ENCODE data around the gene BRD3OS. TPM values are rescaled to one million over a fixed set of nuclear protein-coding genes. Genes with fewer than 3 reads are reported as not detected.

Gene BRD3OS
- total and polyA plus RNA-seq, 10 of the 15 experiments (the other 5 are each of a cell fraction or from before 2014, with no cell fraction given) = 2.1 to 13.7 (median 10.7) TPM

DNA sequence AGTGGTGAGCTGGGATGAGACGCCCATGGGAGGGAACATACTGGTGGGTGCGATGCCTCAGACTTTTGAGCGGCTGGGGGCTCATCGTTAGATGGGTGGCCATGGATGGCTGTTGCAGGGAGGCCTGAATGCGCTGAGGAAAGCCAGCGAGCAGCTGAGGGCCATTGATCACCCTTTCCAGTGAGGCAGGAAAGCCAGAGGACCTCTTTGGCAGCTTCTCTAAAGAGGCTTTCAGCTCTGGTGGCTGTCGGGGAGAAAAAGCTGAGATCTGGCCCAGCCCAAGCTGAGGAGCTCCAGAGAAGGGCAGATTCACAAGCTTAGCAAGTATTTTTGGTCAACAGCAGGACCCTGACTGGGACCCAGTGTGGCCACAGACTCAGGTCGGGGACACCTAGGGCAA is 19.9 kb upstream of the BRD3OS start:
- H3K4me2 ChIP-seq (ENCODE audit: control insufficient read depth, insufficient read depth) = no peak overlapping the region
- no peak for DNase-seq (ENCODE audit: low read depth, low spot score)
- no peaks in the 10 kb centered on the region for H4K20me1 ChIP-seq (ENCODE audit: control insufficient read depth, insufficient read depth)
- no peaks in the 10 kb centered on the region; the same call in 2 of the 3 replicates for H3K9me3 ChIP-seq (replicated peaks; ENCODE audit: control insufficient read depth, insufficient read depth, low read length)
- H3K27ac ChIP-seq (ENCODE audit: control insufficient read depth, insufficient read depth) = no peak overlapping the region
- FAIRE-seq = no peak
- no peak for ATAC-seq
- H3K27me3 ChIP-seq (replicated peaks in 1 of 2; ENCODE audit: control insufficient read depth in 2 of 2, insufficient read depth in 2 of 2, low read length in 1 of 2) = no peaks in the 10 kb centered on the region; a peak in 2 of 4 replicates
- in situ Hi-C loops (cut with MboI) (loop anchor here (25.0 kb wide), 1 partner anchor 468 kb away; the partner anchor contains the start of gene ADAMTSL2), intact Hi-C loops (cut with micrococcal nuclease; ENCODE audit: unreplicated experiment) (no loop called here)
- H3K4me1 ChIP-seq (ENCODE audit: control insufficient read depth, insufficient read depth, low read length) = no peaks in the 10 kb centered on the region
- 55% methylated on average over 8 of the region's 8 CpGs for WGBS (ENCODE audit: insufficient coverage, insufficient replicate concordance, low lambda C conversion rate, missing lambda C conversion rate)
- no peak overlapping the region for H3K9ac ChIP-seq (ENCODE audit: control insufficient read depth, insufficient read depth, low read length)
- BruUV-seq (replicated peaks) = no TSS peak
- ChIA-PET SMC1A (ENCODE audit: uncharacterized antibody, unreplicated experiment) (no interaction called here), CTCF (interaction anchor here (0.6 to 1.0 kb wide), 2 partner anchors 12 to 223 kb away, joined by 3 to 6 read pairs; no protein-coding TSS in a partner anchor), RAD21 (ENCODE audit: unreplicated experiment) (no interaction called here), POLR2A (interaction anchor here (1.2 kb wide), 1 partner anchor 27 kb away, joined by 9 read pairs; no protein-coding TSS in a partner anchor)
- H3K4me3 ChIP-seq = no peak overlapping the region
- H2AFZ ChIP-seq (ENCODE audit: control insufficient read depth, low read depth, low read length) = no peak overlapping the region
- H3K79me2 ChIP-seq (ENCODE audit: control insufficient read depth, insufficient read depth, low read length) = no peaks in the 10 kb centered on the region
- no peaks in the 10 kb centered on the region for H3K36me3 ChIP-seq (ENCODE audit: control insufficient read depth in 2 of 2, insufficient read depth in 2 of 2, low read length in 1 of 2)
- TF ChIP-seq SPI1 (IDR thresholded peaks at IDR 0.05; ENCODE audit: borderline replicate concordance, insufficient read depth, low read depth, low read length) = no peak
- no peak for TF ChIP-seq ASH2L (IDR thresholded peaks at IDR 0.05; ENCODE audit: borderline replicate concordance, low read depth)
- TF ChIP-seq ESRRA (IDR thresholded peaks at IDR 0.05; ENCODE audit: low read length) = no peak
- no peak for TF ChIP-seq ZNF622 (IDR thresholded peaks at IDR 0.05)
- no peak for TF ChIP-seq IKZF2 (IDR thresholded peaks at IDR 0.05)
- no peak for TF ChIP-seq SIN3A (IDR thresholded peaks at IDR 0.05; ENCODE audit: low read depth, low read length)
- TF ChIP-seq, protein P1, sequence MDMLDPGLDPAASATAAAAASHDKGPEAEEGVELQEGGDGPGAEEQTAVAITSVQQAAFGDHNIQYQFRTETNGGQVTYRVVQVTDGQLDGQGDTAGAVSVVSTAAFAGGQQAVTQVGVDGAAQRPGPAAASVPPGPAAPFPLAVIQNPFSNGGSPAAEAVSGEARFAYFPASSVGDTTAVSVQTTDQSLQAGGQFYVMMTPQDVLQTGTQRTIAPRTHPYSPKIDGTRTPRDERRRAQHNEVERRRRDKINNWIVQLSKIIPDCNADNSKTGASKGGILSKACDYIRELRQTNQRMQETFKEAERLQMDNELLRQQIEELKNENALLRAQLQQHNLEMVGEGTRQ (IDR thresholded peaks at IDR 0.05; ENCODE audit: borderline replicate concordance, low read depth, low read length) = no peak
- no peak for TF ChIP-seq CBX3 (IDR thresholded peaks at IDR 0.05; ENCODE audit: borderline replicate concordance, low read depth)
- no peak for TF ChIP-seq EZH2 (IDR thresholded peaks at IDR 0.05; ENCODE audit: borderline replicate concordance, control insufficient read depth, low read depth, low read length)
- TF ChIP-seq ZSCAN29 (IDR thresholded peaks at IDR 0.05) = no peak
- no peak for TF ChIP-seq SMARCA5 (IDR thresholded peaks at IDR 0.05)
- no peak for TF ChIP-seq PML (IDR thresholded peaks at IDR 0.05; ENCODE audit: low read length)
- TF ChIP-seq, protein P2, sequence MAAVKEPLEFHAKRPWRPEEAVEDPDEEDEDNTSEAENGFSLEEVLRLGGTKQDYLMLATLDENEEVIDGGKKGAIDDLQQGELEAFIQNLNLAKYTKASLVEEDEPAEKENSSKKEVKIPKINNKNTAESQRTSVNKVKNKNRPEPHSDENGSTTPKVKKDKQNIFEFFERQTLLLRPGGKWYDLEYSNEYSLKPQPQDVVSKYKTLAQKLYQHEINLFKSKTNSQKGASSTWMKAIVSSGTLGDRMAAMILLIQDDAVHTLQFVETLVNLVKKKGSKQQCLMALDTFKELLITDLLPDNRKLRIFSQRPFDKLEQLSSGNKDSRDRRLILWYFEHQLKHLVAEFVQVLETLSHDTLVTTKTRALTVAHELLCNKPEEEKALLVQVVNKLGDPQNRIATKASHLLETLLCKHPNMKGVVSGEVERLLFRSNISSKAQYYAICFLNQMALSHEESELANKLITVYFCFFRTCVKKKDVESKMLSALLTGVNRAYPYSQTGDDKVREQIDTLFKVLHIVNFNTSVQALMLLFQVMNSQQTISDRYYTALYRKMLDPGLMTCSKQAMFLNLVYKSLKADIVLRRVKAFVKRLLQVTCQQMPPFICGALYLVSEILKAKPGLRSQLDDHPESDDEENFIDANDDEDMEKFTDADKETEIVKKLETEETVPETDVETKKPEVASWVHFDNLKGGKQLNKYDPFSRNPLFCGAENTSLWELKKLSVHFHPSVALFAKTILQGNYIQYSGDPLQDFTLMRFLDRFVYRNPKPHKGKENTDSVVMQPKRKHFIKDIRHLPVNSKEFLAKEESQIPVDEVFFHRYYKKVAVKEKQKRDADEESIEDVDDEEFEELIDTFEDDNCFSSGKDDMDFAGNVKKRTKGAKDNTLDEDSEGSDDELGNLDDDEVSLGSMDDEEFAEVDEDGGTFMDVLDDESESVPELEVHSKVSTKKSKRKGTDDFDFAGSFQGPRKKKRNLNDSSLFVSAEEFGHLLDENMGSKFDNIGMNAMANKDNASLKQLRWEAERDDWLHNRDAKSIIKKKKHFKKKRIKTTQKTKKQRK (IDR thresholded peaks at IDR 0.05; ENCODE audit: low read depth, low read length) = no peak
- TF ChIP-seq POLR2AphosphoS2 (IDR thresholded peaks at IDR 0.05; ENCODE audit: low read depth, low read length) = no peak
- TF ChIP-seq NR2C2 (IDR thresholded peaks at IDR 0.05; ENCODE audit: borderline replicate concordance, control insufficient read depth, insufficient read length, low read depth) = no peak
- TF ChIP-seq, protein P3, sequence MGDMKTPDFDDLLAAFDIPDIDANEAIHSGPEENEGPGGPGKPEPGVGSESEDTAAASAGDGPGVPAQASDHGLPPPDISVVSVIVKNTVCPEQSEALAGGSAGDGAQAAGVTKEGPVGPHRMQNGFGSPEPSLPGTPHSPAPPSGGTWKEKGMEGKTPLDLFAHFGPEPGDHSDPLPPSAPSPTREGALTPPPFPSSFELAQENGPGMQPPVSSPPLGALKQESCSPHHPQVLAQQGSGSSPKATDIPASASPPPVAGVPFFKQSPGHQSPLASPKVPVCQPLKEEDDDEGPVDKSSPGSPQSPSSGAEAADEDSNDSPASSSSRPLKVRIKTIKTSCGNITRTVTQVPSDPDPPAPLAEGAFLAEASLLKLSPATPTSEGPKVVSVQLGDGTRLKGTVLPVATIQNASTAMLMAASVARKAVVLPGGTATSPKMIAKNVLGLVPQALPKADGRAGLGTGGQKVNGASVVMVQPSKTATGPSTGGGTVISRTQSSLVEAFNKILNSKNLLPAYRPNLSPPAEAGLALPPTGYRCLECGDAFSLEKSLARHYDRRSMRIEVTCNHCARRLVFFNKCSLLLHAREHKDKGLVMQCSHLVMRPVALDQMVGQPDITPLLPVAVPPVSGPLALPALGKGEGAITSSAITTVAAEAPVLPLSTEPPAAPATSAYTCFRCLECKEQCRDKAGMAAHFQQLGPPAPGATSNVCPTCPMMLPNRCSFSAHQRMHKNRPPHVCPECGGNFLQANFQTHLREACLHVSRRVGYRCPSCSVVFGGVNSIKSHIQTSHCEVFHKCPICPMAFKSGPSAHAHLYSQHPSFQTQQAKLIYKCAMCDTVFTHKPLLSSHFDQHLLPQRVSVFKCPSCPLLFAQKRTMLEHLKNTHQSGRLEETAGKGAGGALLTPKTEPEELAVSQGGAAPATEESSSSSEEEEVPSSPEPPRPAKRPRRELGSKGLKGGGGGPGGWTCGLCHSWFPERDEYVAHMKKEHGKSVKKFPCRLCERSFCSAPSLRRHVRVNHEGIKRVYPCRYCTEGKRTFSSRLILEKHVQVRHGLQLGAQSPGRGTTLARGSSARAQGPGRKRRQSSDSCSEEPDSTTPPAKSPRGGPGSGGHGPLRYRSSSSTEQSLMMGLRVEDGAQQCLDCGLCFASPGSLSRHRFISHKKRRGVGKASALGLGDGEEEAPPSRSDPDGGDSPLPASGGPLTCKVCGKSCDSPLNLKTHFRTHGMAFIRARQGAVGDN (IDR thresholded peaks at IDR 0.05) = no peak
- TF ChIP-seq STAT1 (conservative IDR thresholded peaks at IDR 0.05) = no peak
- TF ChIP-seq KDM1A (IDR thresholded peaks at IDR 0.05; ENCODE audit: borderline replicate concordance) = no peak

Data from GM12878 (cell line).